ENCODE results near the gene CFAP20.

The CFAP20 gene

DNA sequence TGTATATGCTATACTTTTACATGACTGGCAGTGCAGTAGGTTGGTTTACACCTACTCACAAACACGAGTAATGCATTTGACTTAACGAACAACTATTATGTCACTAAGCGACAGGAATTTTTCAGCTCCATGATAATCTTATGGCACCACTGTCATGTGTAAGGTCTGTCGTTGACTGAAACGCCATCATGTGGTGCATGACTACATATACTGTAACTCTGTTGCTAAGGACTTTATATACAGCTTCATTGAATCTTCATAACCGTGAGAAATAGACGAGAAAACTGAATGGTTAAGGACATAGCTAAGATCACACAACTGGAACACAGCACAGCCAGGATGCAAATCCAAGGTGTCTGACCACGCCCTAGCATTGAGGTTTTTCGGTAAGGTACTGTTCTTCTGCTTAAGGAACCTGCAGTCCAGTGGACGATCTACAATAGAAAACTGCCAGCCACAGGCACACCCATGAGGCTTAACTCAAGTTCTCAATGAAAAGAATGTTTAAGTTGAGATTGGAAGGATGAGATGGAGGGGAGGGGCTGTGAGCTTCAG lies 3.3 kb downstream of the CFAP20 start:
- Histone ChIP-seq H3K4me3 (replicated peaks; ENCODE audit: insufficient read depth, low read length) (no peak overlapping the region), H3K27ac (replicated peaks) (peak overlapping the region; percentile 93), H3K27me3 (ENCODE audit: insufficient read depth, poor library complexity, severe bottlenecking) (no peaks in the 10 kb centered on the region)
- no peak for DNase-seq (ENCODE audit: low read depth in 1 of 2, low spot score in 1 of 2)
- TF ChIP-seq POLR2AphosphoS5 (IDR thresholded peaks at IDR 0.05; ENCODE audit: low read depth) (no peak), GABPA (IDR thresholded peaks at IDR 0.05; ENCODE audit: low read depth) (no peak), SPI1 (IDR thresholded peaks at IDR 0.05; ENCODE audit: borderline replicate concordance, low read depth) (no peak)
- TF ChIP-seq, protein P1, sequence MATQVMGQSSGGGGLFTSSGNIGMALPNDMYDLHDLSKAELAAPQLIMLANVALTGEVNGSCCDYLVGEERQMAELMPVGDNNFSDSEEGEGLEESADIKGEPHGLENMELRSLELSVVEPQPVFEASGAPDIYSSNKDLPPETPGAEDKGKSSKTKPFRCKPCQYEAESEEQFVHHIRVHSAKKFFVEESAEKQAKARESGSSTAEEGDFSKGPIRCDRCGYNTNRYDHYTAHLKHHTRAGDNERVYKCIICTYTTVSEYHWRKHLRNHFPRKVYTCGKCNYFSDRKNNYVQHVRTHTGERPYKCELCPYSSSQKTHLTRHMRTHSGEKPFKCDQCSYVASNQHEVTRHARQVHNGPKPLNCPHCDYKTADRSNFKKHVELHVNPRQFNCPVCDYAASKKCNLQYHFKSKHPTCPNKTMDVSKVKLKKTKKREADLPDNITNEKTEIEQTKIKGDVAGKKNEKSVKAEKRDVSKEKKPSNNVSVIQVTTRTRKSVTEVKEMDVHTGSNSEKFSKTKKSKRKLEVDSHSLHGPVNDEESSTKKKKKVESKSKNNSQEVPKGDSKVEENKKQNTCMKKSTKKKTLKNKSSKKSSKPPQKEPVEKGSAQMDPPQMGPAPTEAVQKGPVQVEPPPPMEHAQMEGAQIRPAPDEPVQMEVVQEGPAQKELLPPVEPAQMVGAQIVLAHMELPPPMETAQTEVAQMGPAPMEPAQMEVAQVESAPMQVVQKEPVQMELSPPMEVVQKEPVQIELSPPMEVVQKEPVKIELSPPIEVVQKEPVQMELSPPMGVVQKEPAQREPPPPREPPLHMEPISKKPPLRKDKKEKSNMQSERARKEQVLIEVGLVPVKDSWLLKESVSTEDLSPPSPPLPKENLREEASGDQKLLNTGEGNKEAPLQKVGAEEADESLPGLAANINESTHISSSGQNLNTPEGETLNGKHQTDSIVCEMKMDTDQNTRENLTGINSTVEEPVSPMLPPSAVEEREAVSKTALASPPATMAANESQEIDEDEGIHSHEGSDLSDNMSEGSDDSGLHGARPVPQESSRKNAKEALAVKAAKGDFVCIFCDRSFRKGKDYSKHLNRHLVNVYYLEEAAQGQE (IDR thresholded peaks at IDR 0.05; ENCODE audit: insufficient replicate concordance, low read depth), result no peak
- TF ChIP-seq, protein P2, sequence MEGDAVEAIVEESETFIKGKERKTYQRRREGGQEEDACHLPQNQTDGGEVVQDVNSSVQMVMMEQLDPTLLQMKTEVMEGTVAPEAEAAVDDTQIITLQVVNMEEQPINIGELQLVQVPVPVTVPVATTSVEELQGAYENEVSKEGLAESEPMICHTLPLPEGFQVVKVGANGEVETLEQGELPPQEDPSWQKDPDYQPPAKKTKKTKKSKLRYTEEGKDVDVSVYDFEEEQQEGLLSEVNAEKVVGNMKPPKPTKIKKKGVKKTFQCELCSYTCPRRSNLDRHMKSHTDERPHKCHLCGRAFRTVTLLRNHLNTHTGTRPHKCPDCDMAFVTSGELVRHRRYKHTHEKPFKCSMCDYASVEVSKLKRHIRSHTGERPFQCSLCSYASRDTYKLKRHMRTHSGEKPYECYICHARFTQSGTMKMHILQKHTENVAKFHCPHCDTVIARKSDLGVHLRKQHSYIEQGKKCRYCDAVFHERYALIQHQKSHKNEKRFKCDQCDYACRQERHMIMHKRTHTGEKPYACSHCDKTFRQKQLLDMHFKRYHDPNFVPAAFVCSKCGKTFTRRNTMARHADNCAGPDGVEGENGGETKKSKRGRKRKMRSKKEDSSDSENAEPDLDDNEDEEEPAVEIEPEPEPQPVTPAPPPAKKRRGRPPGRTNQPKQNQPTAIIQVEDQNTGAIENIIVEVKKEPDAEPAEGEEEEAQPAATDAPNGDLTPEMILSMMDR (IDR thresholded peaks at IDR 0.05; ENCODE audit: insufficient read depth, low read length), result no peak

DNA sequence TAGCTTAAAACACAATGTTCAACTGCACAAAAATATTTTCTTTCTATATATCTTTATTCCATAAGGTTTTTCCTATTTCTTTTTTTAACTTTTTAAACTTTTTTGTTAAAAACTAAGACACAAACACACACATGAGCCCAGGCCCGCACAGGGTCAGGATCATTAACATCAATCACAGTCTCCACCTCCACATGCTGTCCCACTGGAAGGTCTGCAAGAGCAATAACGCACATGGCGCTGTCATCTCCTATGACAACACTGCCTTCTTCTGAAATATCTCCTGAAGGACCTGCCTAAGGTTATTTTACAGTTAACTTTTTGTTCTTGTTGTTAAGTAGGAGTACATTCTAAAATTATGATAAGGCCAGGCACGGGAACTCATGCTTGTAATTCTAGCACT lies 4.1 kb downstream of the CFAP20 start:
- DNase-seq (ENCODE audit: low read depth in 1 of 2, low spot score in 1 of 2), result no peak
- H3K4me3 ChIP-seq (replicated peaks; ENCODE audit: insufficient read depth, low read length), result no peak overlapping the region

DNA sequence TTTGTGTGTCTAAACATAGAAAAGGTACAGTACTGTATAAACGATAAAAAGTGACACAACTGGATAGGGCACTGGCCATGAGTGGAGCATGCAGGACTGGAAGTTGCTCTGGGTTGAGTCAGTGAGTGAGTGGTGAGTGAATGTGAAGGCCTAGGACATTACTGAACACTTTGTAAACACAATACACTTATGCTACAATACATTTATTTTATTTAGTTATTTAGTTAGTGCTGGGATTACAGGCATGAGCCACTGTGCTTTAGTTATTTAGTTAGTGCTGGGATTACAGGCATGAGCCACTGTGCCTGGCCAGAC lies 4.6 kb downstream of the CFAP20 start:
- TF ChIP-seq SPI1 (IDR thresholded peaks at IDR 0.05; ENCODE audit: borderline replicate concordance, low read depth), result no peak
- no peak for TF ChIP-seq POLR2AphosphoS5 (IDR thresholded peaks at IDR 0.05; ENCODE audit: low read depth)
- TF ChIP-seq, protein P1 (IDR thresholded peaks at IDR 0.05; ENCODE audit: insufficient replicate concordance, low read depth), result no peak
- TF ChIP-seq, protein P2 (IDR thresholded peaks at IDR 0.05; ENCODE audit: insufficient read depth, low read length), result no peak
- no peak for TF ChIP-seq GABPA (IDR thresholded peaks at IDR 0.05; ENCODE audit: low read depth)
- DNase-seq (ENCODE audit: low read depth in 1 of 2, low spot score in 1 of 2), result no peak
- Histone ChIP-seq H3K27me3 (ENCODE audit: insufficient read depth, poor library complexity, severe bottlenecking) (no peaks in the 10 kb centered on the region), H3K4me3 (replicated peaks; ENCODE audit: insufficient read depth, low read length) (no peak overlapping the region), H3K27ac (replicated peaks) (no peak overlapping the region)

More for the DNA sequence above, 4.1 kb downstream of the CFAP20 start:
- H3K27me3 ChIP-seq (ENCODE audit: insufficient read depth, poor library complexity, severe bottlenecking), result no peaks in the 10 kb centered on the region
- TF ChIP-seq, protein P2 (IDR thresholded peaks at IDR 0.05; ENCODE audit: insufficient read depth, low read length), result no peak
- TF ChIP-seq GABPA (IDR thresholded peaks at IDR 0.05; ENCODE audit: low read depth), result no peak
- no peak for TF ChIP-seq POLR2AphosphoS5 (IDR thresholded peaks at IDR 0.05; ENCODE audit: low read depth)
- TF ChIP-seq, protein P1 (IDR thresholded peaks at IDR 0.05; ENCODE audit: insufficient replicate concordance, low read depth), result no peak
- no peak for TF ChIP-seq SPI1 (IDR thresholded peaks at IDR 0.05; ENCODE audit: borderline replicate concordance, low read depth)
- no peak overlapping the region for H3K27ac ChIP-seq (replicated peaks)
